Pancreas (tissue), 10 donors: ENCODE measurements around the gene EGFL7. TPM values are rescaled to one million over a fixed set of nuclear protein-coding genes. Genes with fewer than 3 reads are reported as not detected.

Experiments
- ATAC-seq, 4 donors: fragments of 200-7000 bp; cut with Tn5 transposase; one replicate each; pipeline versions ENCODE4 v1.8.0 to v1.9.1; 2020; ENCODE audit warnings: mild to moderate bottlenecking in 4 of 4, moderate library complexity in 4 of 4
- DNase-seq, 6 donors: peaks; one replicate each; pipeline ENCODE4 v3.0.0-alpha.2; 2020
- FAIRE-seq: peaks from 2 replicates; lab custom pipeline; 2012; peaks lifted over from hg19 to GRCh38; lab: Jason Lieb, UNC
- H3K27ac ChIP-seq, 4 donors: fragments of 200-600 bp; sonication (generic); 1 replicate in 3 of 4; 2 replicates in 1 of 4; pipeline versions ENCODE4 v1.5.0 to v1.8.0; 2020
- H3K27me3 ChIP-seq, 4 donors: fragments of 200-600 bp; one replicate each; pipeline ENCODE4 v1.8.0; 2021
- H3K36me3 ChIP-seq, 3 donors: fragments of 200-600 bp; sonication (generic) in 1 of 3; one replicate each; pipeline versions ENCODE4 v1.5.0 to v1.8.0; 2020 to 2021
- H3K4me1 ChIP-seq, 3 donors: fragments of 200-600 bp; one replicate each; pipeline ENCODE4 v1.8.0; 2021
- H3K4me3 ChIP-seq, 4 donors: fragments of 200-600 bp; sonication (generic) in 2 of 4; one replicate each; pipeline versions ENCODE4 v1.5.0 to v1.8.0; 2020 to 2021
- H3K9me3 ChIP-seq, 4 donors: fragments of 200-600 bp; one replicate each; pipeline ENCODE4 v1.8.0; 2021
- WGBS, 2 donors: extraction: QIAGEN DNeasy Blood & Tissue Kit; methylation state at CpG; one replicate each; pipeline ENCODE4 v1.1.7; 2013; 5-methylcytosine and 5-hydroxymethylcytosine counted together
- intact Hi-C, 3 donors: fragments of 100-400 bp; cut with DNase I; formaldehyde crosslinking; loops; one replicate each; pipeline versions ENCODE4 v1.11.1 to v1.14.2; 2022
- polyA plus RNA-seq, 2 donors: library from polyadenylated mRNA; stranded (reverse); fragments of 200-250 nt; gene quantifications; one replicate each; pipeline ENCODE4 v1.2.3, GENCODE V29; 2013
- total RNA-seq, 6 donors: library from RNA; stranded (reverse); fragmentation: NEBNext Ultra II Directional in 4 of 6; extraction: Animal tissue kit (Norgen Biotek cat#: 25700) in 4 of 6; gene quantifications; one replicate each; pipeline versions ENCODE4 v1.2.1 to v1.2.4, GENCODE V29; 2021 to 2023
- TF ChIP-seq, protein P1 (sequence below), 4 donors: fragments of 200-600 bp; sonication (generic) in 3 of 4; IDR thresholded peaks; one replicate each; pipeline versions ENCODE4 v1.5.0 to v1.8.0; 2021; ENCODE audit warnings: antibody characterized with exemption in 4 of 4
- donor health status: healthy with polysubstance abuse.
- donor health status: DM: no; HTN: no; CAD: no; lungs with moderate emphysema.
- donor health status: DM: no; HTN: no; CAD: no.
- donor health status: control.
- donor health status: control.
- donor health status: Bipolar disorder and iron deficiency.
- donor health status: DM: yes; HTN: yes; CAD: no.
- donor health status: DM: no; HTN: no; CAD: no.
- donor health status: DM: no; HTN: no; CAD: no.
- donor health status: DM: yes; HTN: yes; CAD: no.

The EGFL7 gene
- total and polyA plus RNA-seq, 8 donors, result 8.6 to 134 (median 16.7) TPM

DNA sequence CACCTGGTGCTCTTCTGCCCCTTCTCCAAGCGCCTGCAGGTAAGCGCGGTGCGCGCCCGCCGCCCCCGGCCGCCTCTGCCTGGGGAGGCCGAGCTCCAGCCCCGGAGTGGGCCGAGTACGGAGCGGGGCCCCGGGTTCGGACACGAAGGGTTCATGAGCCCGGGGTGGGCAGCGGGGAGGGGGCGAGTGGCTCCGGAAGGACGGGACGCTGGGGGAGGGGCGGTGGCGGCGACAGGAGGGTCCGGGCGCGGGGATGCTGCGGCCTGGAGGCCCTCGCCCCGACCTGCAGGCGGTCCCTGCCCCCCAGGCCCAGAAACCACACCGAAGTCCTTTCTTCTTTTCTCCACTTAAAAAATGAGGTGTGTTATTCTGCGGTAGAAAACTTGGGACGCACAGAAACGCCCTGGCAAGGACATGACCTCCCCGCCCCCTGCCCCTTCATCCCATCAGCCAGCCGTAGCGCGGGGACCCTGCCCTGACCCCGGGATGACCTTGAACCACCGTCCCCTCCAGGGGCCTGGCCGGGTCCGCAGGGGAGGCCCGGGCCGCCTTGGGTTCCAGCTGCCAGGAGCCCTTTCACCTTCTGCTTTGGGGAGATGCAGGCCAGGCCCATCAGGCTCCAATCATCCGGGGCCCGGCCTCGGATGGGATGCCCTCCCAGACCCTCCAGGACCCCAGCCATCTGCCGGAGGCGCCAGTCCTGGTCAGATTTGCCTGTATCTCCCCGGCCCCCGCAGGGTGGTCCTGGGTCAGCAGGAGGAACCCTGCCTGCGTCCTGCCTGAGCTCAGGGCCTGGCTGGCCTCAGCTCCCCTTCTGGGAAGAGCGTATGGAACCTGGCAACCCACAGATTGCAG, 50.2 kb downstream of the EGFL7 start:
- 7 to 10% methylated on average over 37 to 55 of the region's 56 CpGs for WGBS, 2 donors
- Histone ChIP-seq H3K36me3 (no peaks in the 10 kb centered on the region), H3K4me1 (peaks cover 0 to 6% (median 3%) of the 10 kb centered on the region in 3 donors), H3K27me3 (no peaks in the 10 kb centered on the region), H3K9me3 (no peaks in the 10 kb centered on the region), H3K27ac (no peak overlapping the region), H3K4me3 (peak overlapping the region; percentile 37 to 57 (median 48))
- FAIRE-seq (no peak), ATAC-seq (peak in 1 of 4 donors; percentile 4), DNase-seq (peak in 4 of 6 donors; percentile 33 to 86 (median 68))
- intact Hi-C loops, result loop anchor here in 1 of 3 donors (10.0 kb wide), 1 partner anchor 228 kb away; the partner anchor contains the start of gene SEC16A
- TF ChIP-seq, protein P1, sequence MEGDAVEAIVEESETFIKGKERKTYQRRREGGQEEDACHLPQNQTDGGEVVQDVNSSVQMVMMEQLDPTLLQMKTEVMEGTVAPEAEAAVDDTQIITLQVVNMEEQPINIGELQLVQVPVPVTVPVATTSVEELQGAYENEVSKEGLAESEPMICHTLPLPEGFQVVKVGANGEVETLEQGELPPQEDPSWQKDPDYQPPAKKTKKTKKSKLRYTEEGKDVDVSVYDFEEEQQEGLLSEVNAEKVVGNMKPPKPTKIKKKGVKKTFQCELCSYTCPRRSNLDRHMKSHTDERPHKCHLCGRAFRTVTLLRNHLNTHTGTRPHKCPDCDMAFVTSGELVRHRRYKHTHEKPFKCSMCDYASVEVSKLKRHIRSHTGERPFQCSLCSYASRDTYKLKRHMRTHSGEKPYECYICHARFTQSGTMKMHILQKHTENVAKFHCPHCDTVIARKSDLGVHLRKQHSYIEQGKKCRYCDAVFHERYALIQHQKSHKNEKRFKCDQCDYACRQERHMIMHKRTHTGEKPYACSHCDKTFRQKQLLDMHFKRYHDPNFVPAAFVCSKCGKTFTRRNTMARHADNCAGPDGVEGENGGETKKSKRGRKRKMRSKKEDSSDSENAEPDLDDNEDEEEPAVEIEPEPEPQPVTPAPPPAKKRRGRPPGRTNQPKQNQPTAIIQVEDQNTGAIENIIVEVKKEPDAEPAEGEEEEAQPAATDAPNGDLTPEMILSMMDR (IDR thresholded peaks at IDR 0.05), result no peak

DNA sequence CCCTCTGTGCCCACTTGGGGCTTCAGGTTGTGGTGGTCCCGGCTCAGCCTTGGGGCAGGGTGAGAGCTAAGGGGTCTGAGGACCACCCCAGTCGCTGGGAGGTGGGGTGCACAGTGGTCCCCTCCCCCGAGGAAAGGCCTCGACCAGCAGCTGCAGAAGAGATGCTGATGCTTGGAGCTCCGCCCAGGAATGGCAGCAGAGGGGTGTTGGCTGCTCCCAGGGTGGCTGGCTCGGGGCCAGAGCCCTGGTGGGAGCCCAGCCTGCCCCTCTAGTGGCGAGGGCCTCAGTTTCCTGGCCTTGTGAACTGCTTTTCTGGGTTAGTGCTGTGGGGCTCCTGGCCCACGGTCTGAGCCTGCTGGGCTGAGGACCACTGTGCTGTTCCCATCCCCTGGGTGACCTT, 50.8 kb downstream of the EGFL7 start:
- TF ChIP-seq, protein P1 (IDR thresholded peaks at IDR 0.05), result no peak
- H3K27ac ChIP-seq, result no peak overlapping the region
- 68 to 76% methylated on average over 8 of the region's 8 CpGs for WGBS, 2 donors
- ATAC-seq (no peak), DNase-seq (peak in 4 of 6 donors; percentile 25 to 77 (median 66)), FAIRE-seq (no peak)
- no peaks in the 10 kb centered on the region for H3K36me3 ChIP-seq
- H3K27me3 ChIP-seq, result no peaks in the 10 kb centered on the region
- H3K9me3 ChIP-seq, result no peaks in the 10 kb centered on the region
- peak overlapping the region in 2 of 4 donors; percentile 57 for H3K4me3 ChIP-seq
- intact Hi-C loops, result loop anchor here in 1 of 3 donors (10.0 kb wide), 1 partner anchor 229 kb away; the partner anchor contains the start of gene SEC16A
- H3K4me1 ChIP-seq, result peaks cover 0 to 6% (median 3%) of the 10 kb centered on the region in 3 donors

DNA sequence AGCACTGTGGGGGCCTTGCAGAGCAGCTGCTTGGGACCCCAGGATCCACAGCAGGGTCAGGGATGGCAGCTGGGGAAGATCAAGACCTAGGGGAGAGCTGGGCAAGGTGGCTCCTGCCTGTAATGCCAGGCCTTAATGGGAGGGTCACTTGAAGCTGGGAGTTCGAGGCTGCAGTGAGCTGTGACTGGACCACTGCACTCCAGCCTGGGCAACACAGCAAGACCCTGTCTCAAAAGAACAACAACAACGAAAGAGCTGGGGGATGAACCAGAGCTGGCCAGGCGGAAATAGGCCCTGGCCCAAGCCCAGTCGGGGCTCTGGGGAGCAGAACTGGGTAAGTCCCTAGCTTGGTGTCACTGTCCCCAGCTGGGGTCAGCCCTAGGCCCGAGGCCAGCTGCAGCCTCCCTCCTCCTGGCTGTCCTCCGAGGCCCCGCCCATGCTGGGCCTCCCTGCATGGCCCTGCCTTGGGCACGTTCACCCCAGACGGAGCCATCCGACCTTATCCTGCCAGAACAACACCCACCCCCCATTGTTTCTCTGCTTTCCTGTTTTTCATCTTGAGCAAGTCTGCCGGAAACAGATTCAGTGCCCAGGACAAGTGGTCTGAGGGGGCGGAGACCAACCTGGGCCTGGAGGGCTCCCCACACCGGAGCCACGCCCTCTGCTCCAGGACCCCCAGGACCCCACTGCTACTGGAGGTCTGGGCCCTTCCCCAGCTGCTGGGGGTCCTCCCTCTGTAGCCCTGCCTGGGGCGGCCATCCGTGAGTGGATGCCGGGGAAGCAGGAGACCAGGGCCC, 51.6 kb downstream of the EGFL7 start:
- peak in 3 of 6 donors; percentile 20 to 75 (median 49) for DNase-seq
- H3K27me3 ChIP-seq, result no peaks in the 10 kb centered on the region
- 77 to 85% methylated on average over 17 of the region's 17 CpGs for WGBS, 2 donors
- H3K4me1 ChIP-seq, result peaks cover 0 to 6% (median 3%) of the 10 kb centered on the region in 3 donors
- H3K36me3 ChIP-seq, result no peaks in the 10 kb centered on the region
- no peak for ATAC-seq
- H3K4me3 ChIP-seq, result no peak overlapping the region
- no peak for FAIRE-seq
- H3K27ac ChIP-seq, result no peak overlapping the region
- TF ChIP-seq, protein P1 (IDR thresholded peaks at IDR 0.05), result no peak
- intact Hi-C loops, result loop anchor here in 1 of 3 donors (10.0 kb wide), 1 partner anchor 229 kb away; the partner anchor contains the start of gene SEC16A
- H3K9me3 ChIP-seq, result no peaks in the 10 kb centered on the region

DNA sequence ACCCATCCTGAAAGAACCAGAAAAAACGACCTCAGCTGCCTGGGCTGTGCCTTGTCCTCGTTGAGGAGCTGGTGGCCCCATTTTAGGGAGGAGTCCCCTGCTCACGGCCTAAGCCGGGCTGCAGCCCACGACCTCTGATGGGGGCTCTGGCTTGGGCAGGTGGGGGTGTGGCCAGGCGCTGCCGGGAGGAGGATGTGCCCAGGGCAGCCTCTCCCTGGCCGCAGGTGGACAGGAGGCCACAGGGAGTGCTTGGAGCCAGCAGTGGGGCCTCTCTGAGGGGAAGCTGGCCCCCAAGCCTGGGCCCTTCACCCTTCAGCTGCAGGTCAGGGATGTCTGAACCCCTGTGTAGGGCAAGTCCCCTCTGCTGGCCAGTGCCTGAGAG, 52.2 kb downstream of the EGFL7 start:
- no peak overlapping the region for H3K27ac ChIP-seq
- no peak overlapping the region for H3K4me3 ChIP-seq
- FAIRE-seq, result no peak
- intact Hi-C loops, result loop anchor here in 1 of 3 donors (10.0 kb wide), 1 partner anchor 230 kb away; the partner anchor contains the start of gene SEC16A
- TF ChIP-seq, protein P1 (IDR thresholded peaks at IDR 0.05), result no peak
- no peaks in the 10 kb centered on the region for H3K9me3 ChIP-seq
- no peak for ATAC-seq
- no peaks in the 10 kb centered on the region for H3K27me3 ChIP-seq
- no peak for DNase-seq
- no peaks in the 10 kb centered on the region for H3K36me3 ChIP-seq
- 72 to 74% methylated on average over 8 of the region's 8 CpGs for WGBS, 2 donors
- H3K4me1 ChIP-seq, result peaks cover 0 to 6% (median 3%) of the 10 kb centered on the region in 3 donors
